Stimulated activated CD8-positive, alpha-beta memory T cell treated with anti-CD3 and anti-CD28 coated beads, Interleukin-7, amount 100 ng/mL, for 4 hours (primary cell): ENCODE results near the gene CYBRD1.
"Not testable (repeated sequence)": the region's sequence is repeated elsewhere in the genome, so short reads cannot be mapped to it uniquely, and the experiment has no call there.

Experiments used
- DNase-seq, 2 donors: peaks; one replicate each; pipeline ENCODE4 v3.0.0-alpha.2; 2020; ENCODE audit warnings: low read depth in 2 of 2

The CYBRD1 gene, protein sequence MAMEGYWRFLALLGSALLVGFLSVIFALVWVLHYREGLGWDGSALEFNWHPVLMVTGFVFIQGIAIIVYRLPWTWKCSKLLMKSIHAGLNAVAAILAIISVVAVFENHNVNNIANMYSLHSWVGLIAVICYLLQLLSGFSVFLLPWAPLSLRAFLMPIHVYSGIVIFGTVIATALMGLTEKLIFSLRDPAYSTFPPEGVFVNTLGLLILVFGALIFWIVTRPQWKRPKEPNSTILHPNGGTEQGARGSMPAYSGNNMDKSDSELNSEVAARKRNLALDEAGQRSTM

GRCh38 chr2:171522052-171522787 is at the start of gene CYBRD1:
TSS of gene CYBRD1 (plus strand) at chr2:171522474. CDS start at chr2:171522546, 72 bp downstream.
- DNase-seq = peak in 1 of 2 donors; percentile 2

GRCh38 chr2:171475979-171476378 is 46.3 kb upstream of the CYBRD1 start:
- DNase-seq = no peak

DNA sequence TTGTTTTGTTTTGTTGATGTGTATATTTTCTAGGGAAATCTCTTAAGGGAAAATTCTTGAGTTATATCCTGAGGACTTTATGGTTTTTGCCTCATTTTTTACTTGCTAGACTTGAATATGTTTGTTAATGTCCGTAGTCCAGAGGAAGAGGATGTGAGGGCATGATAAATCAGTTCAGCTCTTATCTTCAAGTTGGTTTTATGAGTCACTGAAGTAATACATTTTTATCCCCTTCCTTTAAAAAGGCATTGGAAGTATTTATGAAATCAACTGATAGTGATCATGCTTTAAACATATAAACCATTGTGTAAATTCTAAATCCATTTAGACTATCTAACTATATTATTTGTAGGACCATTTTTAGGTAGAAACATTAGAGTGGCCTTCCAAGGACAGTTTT is 43.9 kb upstream of the CYBRD1 start:
- no peak for DNase-seq

GRCh38 chr2:171479154-171479814 is 43.0 kb upstream of the CYBRD1 start:
- DNase-seq = no peak

GRCh38 chr2:171480908-171481307 is 41.4 kb upstream of the CYBRD1 start:
- DNase-seq = no peak

- no peak for DNase-seq
These were observed 40.0 kb upstream of the CYBRD1 start for GRCh38 chr2:171482308-171482707.

DNA sequence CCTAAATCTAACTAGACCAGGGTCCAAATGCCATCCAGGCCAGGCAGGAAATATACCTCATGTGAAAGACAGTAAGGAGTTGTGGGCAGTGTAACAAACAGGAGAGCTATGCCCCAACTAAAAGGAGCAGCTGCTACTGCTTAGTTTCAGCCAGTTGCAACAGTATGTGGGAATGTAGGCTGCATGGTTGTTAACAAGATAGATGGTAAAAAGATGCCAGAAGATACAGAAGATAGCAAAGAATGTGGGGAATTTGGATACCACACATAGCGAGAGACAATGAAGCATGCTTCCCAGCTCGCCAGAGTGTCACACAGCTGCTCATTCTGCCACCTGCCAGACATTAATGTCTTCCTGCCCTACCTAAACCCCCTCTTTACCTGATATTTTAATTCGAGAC is 39.4 kb upstream of the CYBRD1 start:
- DNase-seq = no peak

GRCh38 chr2:171483793-171484192 is 38.5 kb upstream of the CYBRD1 start:
- no peak for DNase-seq

GRCh38 chr2:171485116-171485515 is 37.2 kb upstream of the CYBRD1 start:
- no peak for DNase-seq

GRCh38 chr2:171487201-171487600 is 35.1 kb upstream of the CYBRD1 start:
- no peak for DNase-seq

DNA sequence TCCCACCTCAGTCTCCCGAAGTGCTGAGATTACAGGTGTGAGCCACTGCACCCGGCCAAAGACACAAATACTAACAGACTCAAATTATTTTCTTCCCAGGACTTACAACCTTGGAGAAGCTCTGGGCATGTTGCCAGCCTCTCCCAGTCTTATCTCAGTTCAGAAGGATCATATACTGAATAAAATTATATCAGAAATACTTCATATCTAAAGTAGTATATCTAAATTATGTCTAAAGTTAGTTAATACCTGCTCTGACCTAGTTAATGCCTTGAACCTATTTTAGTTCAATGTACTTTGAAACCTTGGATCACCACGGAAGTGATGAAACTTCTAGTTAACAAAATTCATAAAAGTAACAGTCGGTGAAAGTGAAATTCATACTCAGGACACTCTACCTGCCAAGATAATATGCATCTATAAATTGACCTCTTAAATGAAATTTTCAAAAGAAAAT is 34.4 kb upstream of the CYBRD1 start:
- no peak for DNase-seq

DNA sequence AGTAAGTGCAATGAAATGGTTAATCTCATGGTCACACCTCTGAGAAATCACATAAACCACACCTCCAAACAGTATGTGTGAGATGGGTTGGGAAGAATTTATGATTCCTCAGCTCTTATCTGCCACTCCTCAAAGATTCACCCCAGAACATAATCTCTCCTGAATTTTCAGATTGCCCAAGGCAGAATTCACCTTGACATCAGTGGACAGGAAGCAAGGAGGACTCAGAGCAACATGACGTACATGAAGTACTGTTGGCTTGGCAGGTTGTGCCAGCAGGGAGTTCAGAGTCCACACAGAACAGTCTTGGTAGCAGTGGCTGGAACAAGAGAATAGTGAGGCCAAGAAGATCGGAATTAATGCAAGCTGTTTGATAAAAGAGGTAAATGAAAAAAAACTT is 31.7 kb upstream of the CYBRD1 start:
- no peak for DNase-seq

DNA sequence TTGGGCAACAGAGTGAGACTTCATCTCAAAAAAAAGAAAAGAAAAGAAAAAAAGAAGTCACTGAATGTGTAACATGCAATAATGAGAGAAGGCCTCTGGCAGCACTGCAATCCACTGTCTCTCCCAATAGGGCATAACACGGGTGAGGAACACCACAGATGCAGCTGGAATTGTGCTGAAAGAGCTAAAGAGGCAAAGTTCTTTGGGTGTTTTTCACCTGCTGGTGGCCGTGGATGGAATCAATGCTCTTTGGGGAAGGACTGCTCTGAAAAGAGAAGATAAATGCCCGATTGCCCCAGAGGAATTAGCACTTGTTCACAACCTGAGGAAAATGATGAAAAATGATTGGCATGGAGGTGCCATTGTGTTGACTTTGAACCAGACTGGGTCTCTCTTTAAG is 31.0 kb upstream of the CYBRD1 start:
- no peak for DNase-seq

DNA sequence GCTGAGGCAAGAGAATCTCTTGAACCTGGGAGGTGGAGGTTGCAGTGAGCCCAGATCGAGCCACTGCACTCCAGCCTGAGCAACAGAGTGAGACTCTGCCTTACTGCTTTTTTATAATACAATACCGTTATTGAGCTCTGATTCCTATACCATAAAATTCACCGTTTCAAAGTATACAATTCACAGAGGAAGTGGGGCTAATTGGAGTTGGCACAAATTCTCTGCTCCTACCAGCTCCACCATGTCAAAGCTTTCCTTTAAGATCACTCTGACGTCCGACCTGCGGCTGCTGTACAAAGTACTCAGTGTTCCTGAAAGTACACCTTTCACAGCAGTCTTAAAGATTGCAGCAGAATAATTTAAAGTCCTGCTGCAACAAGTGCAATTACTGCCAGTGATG is 29.6 kb upstream of the CYBRD1 start:
- DNase-seq = no peak

GRCh38 chr2:171497664-171498063 is 24.6 kb upstream of the CYBRD1 start:
- not testable (repeated sequence) for DNase-seq

- DNase-seq = no peak
These were observed 16.9 kb upstream of the CYBRD1 start for GRCh38 chr2:171505374-171505773.

DNA sequence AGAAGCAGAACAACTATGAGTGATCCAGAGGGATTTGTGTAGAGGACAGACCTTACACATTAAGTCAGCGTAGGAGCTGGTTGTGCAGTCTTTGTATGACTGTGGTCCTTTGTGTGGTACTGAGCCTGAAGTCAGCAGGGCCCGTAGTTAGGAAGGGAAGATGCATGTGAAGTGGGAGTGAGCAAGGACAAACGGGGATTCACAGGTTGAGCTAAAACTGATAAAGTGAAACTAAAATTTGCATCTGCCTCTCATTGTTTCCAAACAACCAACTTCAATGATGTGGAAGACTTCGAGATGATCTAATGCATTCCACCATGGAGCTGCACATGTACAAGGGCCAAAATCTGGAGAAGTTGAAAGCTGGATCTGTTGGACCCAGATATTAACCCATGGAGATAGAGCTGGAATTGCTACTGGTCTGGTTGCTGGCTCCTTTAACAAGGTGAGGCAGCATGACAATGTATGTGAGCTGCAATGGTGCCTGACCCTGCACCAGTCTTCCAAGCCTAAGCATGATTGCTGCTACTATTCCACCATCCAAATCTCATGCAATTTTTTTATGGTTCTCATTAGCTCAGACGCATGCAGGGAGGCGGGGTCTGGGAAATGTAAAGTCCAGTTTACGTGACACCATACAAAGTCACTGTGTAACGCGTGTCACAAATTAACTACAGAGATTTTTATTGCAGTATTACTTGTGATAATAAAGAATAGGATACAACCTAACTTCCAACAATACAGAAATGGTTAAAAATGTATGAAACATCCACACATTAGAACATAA is 12.1 kb upstream of the CYBRD1 start:
- DNase-seq = no peak

DNA sequence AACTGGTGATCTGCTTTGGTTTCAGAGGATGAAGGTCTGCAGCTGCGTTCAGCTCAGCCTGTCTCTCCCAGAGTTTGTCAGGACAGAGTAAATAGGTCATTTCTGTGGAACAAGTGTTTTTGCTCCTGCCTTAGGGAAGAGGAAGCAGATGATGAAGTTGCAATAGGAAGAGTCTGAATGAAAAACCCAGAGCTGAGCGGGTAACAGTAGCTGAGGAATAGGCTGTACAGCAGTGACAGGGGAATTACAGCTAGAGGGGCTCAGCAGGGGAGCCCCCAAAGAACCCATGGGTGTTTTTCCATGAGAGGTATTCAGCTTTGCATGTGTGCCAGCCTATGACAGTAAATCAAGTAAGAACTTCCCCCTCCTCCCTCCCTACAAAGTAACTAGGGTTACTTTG is 10.3 kb upstream of the CYBRD1 start:
- DNase-seq = no peak

- DNase-seq = no peak
These were observed 9.5 kb upstream of the CYBRD1 start for GRCh38 chr2:171512683-171513195.

- DNase-seq = no peak
These were observed 8.5 kb upstream of the CYBRD1 start for GRCh38 chr2:171513719-171514160.

DNA sequence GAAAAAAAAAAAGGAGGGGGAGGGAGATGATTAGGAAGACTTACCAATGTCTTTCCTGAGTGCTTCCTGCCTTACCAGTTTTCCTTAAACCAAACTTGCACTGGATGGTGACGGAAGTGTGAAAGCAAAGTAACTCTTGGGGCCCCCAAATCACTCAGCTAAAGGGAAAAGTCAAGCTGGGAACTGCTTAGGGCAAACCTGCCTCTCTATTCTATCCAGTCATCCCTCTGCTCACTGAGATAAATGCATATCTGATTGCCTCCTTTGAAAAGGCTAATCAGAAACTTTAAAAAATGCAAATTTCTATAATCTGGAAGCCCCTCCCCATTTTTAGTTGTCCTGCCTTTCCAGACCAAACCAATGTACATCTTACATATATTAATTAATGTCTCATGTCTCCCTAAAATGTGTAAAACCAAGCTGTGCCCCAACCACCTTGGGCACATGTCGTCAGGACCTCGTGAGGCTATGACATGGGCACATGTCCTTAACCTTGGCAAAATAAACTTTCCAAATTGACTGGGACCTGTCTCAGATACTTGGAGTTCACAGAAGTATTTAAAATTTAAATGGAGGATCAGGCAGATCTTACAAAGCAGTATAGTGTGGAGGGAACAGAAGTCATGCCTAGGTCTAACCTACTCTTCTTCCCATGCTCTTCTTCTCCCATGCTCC is 7.2 kb upstream of the CYBRD1 start:
- no peak for DNase-seq
